GM23338 (cell line): ENCODE data around the gene FAM50A. TPM values are rescaled to one million over a fixed set of nuclear protein-coding genes. Genes with fewer than 3 reads are reported as not detected.

Experiments
- ATAC-seq: fragments of 200-7000 bp; cut with Tn5 transposase; 3 replicates; pipeline ENCODE4 v1.9.1; 2020
- DNase-seq: peaks from one replicate; pipeline ENCODE4 v3.0.0-alpha.2; 2015; ENCODE audit warnings: low spot score
- H2AFZ ChIP-seq: fragments of 200-600 bp; sonication (generic); 2 replicates; pipeline ENCODE4 v1.8.0; 2016; ENCODE audit warnings: antibody characterized with exemption, mild to moderate bottlenecking, moderate library complexity
- H3F3A ChIP-seq: fragments of 200-600 bp; sonication (generic); replicated peaks from 2 replicates; pipeline ENCODE4 v1.8.0; 2017; ENCODE audit warnings: antibody characterized with exemption, mixed run types, low read depth
- H3K27ac ChIP-seq: fragments of 200-600 bp; sonication (generic); 2 replicates; pipeline ENCODE4 v1.6.1; 2016; ENCODE audit warnings: low read depth
- H3K27me3 ChIP-seq: fragments of 200-600 bp; sonication (generic); 2 replicates; pipeline ENCODE4 v1.8.0; 2016; ENCODE audit warnings: mild to moderate bottlenecking, mixed run types, moderate library complexity; ENCODE audit not compliant: insufficient read depth
- H3K36me3 ChIP-seq: fragments of 200-600 bp; sonication (generic); 2 replicates; pipeline ENCODE4 v1.8.0; 2016; ENCODE audit warnings: mild to moderate bottlenecking; ENCODE audit not compliant: insufficient read depth
- H3K4me1 ChIP-seq: fragments of 200-600 bp; sonication (generic); 2 replicates; pipeline ENCODE4 v1.8.0; 2016; ENCODE audit warnings: mild to moderate bottlenecking, moderate library complexity; ENCODE audit not compliant: insufficient read depth
- H3K4me2 ChIP-seq: fragments of 200-600 bp; sonication (generic); 2 replicates; pipeline ENCODE4 v1.7.1; 2017; ENCODE audit warnings: mixed run types
- H3K4me3 ChIP-seq: fragments of 200-600 bp; sonication (generic); 2 replicates; pipeline ENCODE4 v1.6.1; 2016; ENCODE audit warnings: mixed run types
- H3K79me2 ChIP-seq: fragments of 200-600 bp; sonication (generic); replicated peaks from 2 replicates; pipeline ENCODE4 v1.8.0; 2017; ENCODE audit warnings: mild to moderate bottlenecking; ENCODE audit not compliant: insufficient read depth
- H3K9me2 ChIP-seq: fragments of 200-600 bp; sonication (generic); 2 replicates; pipeline ENCODE4 v1.8.0; 2017; ENCODE audit not compliant: insufficient read depth
- H4K20me1 ChIP-seq: fragments of 200-600 bp; sonication (generic); replicated peaks from 2 replicates; pipeline ENCODE4 v1.8.0; 2017; ENCODE audit warnings: mild to moderate bottlenecking; ENCODE audit not compliant: insufficient read depth
- H3K27ac Mint-ChIP-seq: 2 replicates; pipeline ENCODE4 v1.8.0; 2020; ENCODE audit warnings: inconsistent platforms, mild to moderate bottlenecking, moderate library complexity, mixed read lengths
- H3K27me3 Mint-ChIP-seq: 3 replicates; pipeline ENCODE4 v1.8.0; 2022; ENCODE audit warnings: low read depth, mild to moderate bottlenecking, moderate library complexity, mixed read lengths, inconsistent platforms; ENCODE audit not compliant: insufficient read depth, poor library complexity
- H3K36me3 Mint-ChIP-seq: 3 replicates; pipeline ENCODE4 v1.8.0; 2021; ENCODE audit warnings: low read depth, mild to moderate bottlenecking, inconsistent platforms, moderate library complexity, mixed read lengths
- H3K4me1 Mint-ChIP-seq: 3 replicates; pipeline ENCODE4 v1.8.0; 2020; ENCODE audit warnings: mild to moderate bottlenecking, inconsistent platforms, mixed read lengths
- H3K4me3 Mint-ChIP-seq: 3 replicates; pipeline ENCODE4 v1.8.0; 2021; ENCODE audit warnings: moderate library complexity, mild to moderate bottlenecking, inconsistent platforms, mixed read lengths
- H3K9me3 Mint-ChIP-seq: 3 replicates; pipeline ENCODE4 v1.8.0; 2020; ENCODE audit warnings: moderate library complexity, mild to moderate bottlenecking, inconsistent platforms, mixed read lengths
- CREB1 ChIP-seq: fragments of 250-450 bp; sonication (Bioruptor Pico); IDR thresholded peaks from 2 replicates; pipeline ENCODE4 v1.5.0; 2020; ENCODE audit warnings: low read depth, mild to moderate bottlenecking, moderate library complexity
- CTCF ChIP-seq, 2 experiments: fragments of 200-600 bp in 1 of 2; sonication (generic) in 1 of 2; conservative IDR thresholded peaks; 2 replicates each; pipeline versions ENCODE4 v1.5.1 to v1.6.1; 2016 to 2017; ENCODE audit warnings: antibody characterized with exemption in 2 of 2, low read depth in 2 of 2, mild to moderate bottlenecking in 2 of 2, moderate library complexity in 1 of 2
- EZH2 ChIP-seq: fragments of 200-600 bp; sonication (generic); IDR thresholded peaks from one replicate; pipeline ENCODE4 v1.8.0; 2017; ENCODE audit warnings: antibody characterized with exemption, mild to moderate bottlenecking, low read depth; ENCODE audit not compliant: unreplicated experiment
- POLR2AphosphoS5 ChIP-seq: IDR thresholded peaks from 2 replicates; pipeline ENCODE4 v1.6.1; 2016; ENCODE audit warnings: antibody characterized with exemption, low read depth
- STAT1 ChIP-seq: IDR thresholded peaks from one replicate; pipeline ENCODE4 v1.6.1; 2016; ENCODE audit warnings: antibody characterized with exemption; ENCODE audit not compliant: unreplicated experiment
- ZNF331 ChIP-seq: fragments of 250-450 bp; sonication (Bioruptor Pico); IDR thresholded peaks from 2 replicates; pipeline ENCODE4 v1.5.0; 2020; ENCODE audit warnings: low read depth, mild to moderate bottlenecking, moderate library complexity
- ZNF462 ChIP-seq: fragments of 250-450 bp; sonication (Bioruptor Pico); IDR thresholded peaks from 2 replicates; pipeline ENCODE4 v1.5.0; 2020; ENCODE audit warnings: mild to moderate bottlenecking, moderate library complexity
- polyA plus RNA-seq: library from polyadenylated mRNA; unstranded; fragments of >200 nt; fragmentation: Nextera tagmentation; extraction: Ambion mirVana; gene quantifications from 2 replicates; pipeline ENCODE4 v1.2.1, GENCODE V29; 2016
- total RNA-seq: library from RNA; depleted of rRNA; stranded (reverse); fragments of >200 nt; shearing (Covaris generic); gene quantifications from 2 replicates; pipeline ENCODE4 v1.2.3, GENCODE V29; 2014

Gene FAM50A
- total and polyA plus RNA-seq, 2 experiments from 2014 or later, result 23.9 to 77.6 TPM

DNA sequence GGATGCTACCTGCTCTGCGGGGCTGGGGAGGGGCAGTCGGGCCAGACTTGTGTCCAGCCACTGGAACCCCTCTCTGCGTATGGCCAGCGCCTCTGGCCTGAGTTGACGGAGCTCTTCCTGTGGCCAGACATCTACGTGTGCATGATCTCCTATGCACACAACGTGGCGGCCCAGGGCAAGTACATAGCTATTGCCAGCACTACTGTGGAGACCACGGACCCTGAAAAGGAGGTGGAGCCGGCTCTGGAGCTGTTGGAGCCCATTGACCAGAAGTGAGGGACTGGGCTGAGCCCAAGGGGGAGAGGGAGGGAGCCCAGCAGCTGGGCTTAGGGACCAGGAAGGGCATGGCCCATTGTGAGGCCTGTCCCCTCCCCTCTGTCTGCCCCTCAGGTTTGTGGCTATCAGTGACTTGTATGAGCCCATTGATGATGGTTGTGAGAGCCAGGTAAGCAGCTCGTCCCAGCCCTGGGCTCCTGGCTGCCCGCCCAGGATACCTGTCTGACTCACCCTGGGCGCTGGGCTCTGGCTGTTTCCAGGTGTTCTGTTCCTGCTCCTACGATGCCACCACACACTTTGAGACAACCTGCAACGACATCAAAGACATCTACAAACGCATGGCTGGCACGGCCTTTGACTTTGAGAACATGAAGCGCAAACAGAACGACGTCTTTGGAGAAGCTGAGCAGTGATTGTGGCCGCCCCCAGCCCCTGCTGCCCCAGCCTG lies 1.8 kb upstream of the FAM50A start:
- Histone ChIP-seq H3K27me3 (no peaks in the 10 kb centered on the region), H3K9me2 (no peaks in the 10 kb centered on the region), H4K20me1 (no peaks in the 10 kb centered on the region), H3F3A (no peaks in the 10 kb centered on the region), H3K4me3 (no peak overlapping the region), H3K27ac (no peak overlapping the region), H3K4me2 (no peak overlapping the region), H3K4me1 (0 out of 2 replicates have a peak, but pooled peaks cover 3% of the 10 kb centered on the region), H2AFZ (no peak overlapping the region), H3K36me3 (no peaks in the 10 kb centered on the region), H3K79me2 (peaks cover 13% of the 10 kb centered on the region)
- Mint-ChIP-seq H3K4me3 (no peak overlapping the region), H3K4me1 (peaks cover 8% of the 10 kb centered on the region), H3K27ac (no peak overlapping the region), H3K36me3 (peaks cover 18% of the 10 kb centered on the region; the same call in 2 of the 3 replicates), H3K9me3 (no peaks in the 10 kb centered on the region), H3K27me3 (peaks cover 7% of the 10 kb centered on the region)
- DNase-seq (no peak), ATAC-seq (no peak)
- TF ChIP-seq ZNF331 (CRISPR knock-in tag), result no peak
- no peak for TF ChIP-seq CREB1
- TF ChIP-seq POLR2AphosphoS5, result no peak
- no peak for TF ChIP-seq STAT1
- no peak for TF ChIP-seq CTCF (conservative IDR thresholded peaks at IDR 0.05; ENCODE audit: low read depth in 2 of 2)

GRCh38 chrX:154443479-154443910 lies 446 bp upstream of the FAM50A start:
- Histone ChIP-seq H3F3A (no peaks in the 10 kb centered on the region), H3K4me1 (0 out of 2 replicates have a peak, but pooled peaks cover 3% of the 10 kb centered on the region), H3K4me3 (peak overlapping the region; percentile 51), H3K27ac (no peak overlapping the region), H3K9me2 (no peaks in the 10 kb centered on the region), H3K36me3 (no peaks in the 10 kb centered on the region), H3K4me2 (peak overlapping the region; percentile 78), H2AFZ (no peak overlapping the region), H4K20me1 (no peaks in the 10 kb centered on the region), H3K79me2 (peaks cover 4% of the 10 kb centered on the region), H3K27me3 (no peaks in the 10 kb centered on the region)
- peak; percentile 45 for ATAC-seq
- Mint-ChIP-seq H3K27me3 (peaks cover 9% of the 10 kb centered on the region), H3K36me3 (peaks cover 19% of the 10 kb centered on the region; the same call in 2 of the 3 replicates), H3K27ac (no peak overlapping the region), H3K4me1 (peaks cover 3% of the 10 kb centered on the region; the same call in 1 of the 3 replicates), H3K9me3 (no peaks in the 10 kb centered on the region), H3K4me3 (peak overlapping the region; percentile 73)
- DNase-seq, result peak; percentile 30
- TF ChIP-seq EZH2 (no peak), ZNF462 (CRISPR knock-in tag) (no peak)
